HG03565 (cell line): Measurements from ENCODE around the gene ZC3H4.
"Not testable (repeated sequence)": the region's sequence is repeated elsewhere in the genome, so short reads cannot be mapped to it uniquely, and the experiment has no call there.

ENCODE experiments used
- ATAC-seq: cut with Tn5 transposase; IDR thresholded peaks from one replicate; pipeline ENCODE4 v1.9.1; 2021; ENCODE audit warnings: mild to moderate bottlenecking, moderate library complexity; ENCODE audit not compliant: unreplicated experiment

Gene ZC3H4

DNA sequence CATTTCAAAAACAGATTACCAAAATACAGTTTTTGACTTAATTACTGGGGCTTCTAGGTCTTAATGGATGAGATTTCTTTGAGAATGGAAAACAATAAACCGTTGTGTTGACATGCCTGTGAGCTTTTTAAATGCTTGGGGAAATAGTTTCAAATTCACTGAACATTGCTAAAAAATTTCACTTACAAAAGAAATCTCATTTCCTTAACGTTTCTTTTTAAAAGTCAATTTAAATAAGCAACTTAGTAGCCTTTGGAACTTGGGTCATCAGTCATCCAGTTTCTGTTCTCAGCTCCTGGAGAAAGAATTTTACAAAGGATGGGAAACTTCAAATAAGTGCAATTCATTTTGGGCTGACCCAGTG lies 4.4 kb downstream of the ZC3H4 start:
- ATAC-seq, result no peak

DNA sequence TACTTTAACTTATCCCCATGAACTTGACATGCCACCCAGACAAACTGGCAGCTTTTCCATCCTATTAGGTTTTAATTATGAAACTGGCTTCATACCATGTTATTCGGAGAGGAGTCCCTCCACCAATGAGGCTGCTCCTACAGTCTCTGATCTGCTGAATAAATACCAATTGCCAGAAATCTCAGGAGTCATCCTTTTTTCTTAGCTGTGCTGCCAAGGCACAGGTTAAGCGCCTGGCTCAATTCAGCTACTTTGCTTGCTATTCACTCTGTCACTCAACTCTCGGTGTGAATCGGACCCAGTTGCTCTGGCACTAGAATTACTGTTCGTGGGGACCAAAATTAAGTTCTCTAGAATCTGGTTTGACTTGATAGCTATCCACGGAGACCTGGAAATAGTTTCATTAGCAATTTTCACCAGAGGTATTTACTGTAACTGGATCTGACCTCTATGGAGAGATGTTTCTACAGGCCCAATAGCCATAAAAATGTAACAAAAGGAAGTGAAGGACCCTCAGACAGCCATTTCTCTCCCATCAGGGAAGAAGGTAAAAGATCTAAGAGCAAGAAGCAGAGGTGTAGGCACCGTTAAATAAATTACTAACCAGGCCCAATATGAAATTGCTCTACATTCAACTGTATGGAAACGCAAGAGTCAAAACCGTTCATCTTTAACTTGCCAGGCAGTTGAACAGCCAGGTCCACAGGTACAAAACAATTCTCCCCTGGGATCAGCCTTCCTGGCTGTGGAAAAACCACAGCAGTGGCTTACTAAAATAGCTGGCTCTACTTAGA lies 5.4 kb downstream of the ZC3H4 start:
- ATAC-seq, result no peak

DNA sequence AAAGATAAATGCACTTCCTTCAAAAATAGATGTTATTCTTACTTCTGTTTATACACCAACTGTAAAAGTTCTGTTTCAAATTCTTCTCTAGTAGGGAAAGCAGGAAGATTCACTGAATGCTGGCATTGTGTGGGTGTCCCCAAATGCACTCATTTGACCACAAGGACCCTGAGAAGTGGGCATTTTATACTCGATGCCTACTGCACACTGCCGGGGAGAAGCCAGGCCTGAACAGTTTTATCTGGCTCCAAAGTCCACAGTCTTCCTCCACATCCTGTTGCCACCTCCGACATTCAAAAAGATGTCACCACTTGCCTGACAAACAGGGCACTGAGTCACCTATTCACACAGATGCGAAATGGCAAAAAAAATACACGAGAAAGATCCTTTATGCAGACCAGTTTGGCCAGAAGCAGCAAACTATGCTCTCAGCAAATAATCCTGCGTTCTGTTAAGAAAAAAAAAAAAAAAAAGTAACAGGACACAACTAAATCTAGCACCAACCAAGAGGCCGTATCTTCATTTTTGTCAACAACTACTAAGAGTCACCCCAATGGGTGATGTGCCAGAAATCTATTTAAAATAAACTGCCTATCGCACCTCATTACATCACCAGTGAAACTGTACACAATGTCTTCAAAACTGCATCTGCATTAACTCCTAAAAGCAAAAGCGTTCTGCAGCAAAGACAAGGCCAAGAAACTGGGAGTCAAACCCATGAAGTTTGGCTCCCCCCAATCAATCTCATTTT lies 6.2 kb downstream of the ZC3H4 start:
- no peak for ATAC-seq

DNA sequence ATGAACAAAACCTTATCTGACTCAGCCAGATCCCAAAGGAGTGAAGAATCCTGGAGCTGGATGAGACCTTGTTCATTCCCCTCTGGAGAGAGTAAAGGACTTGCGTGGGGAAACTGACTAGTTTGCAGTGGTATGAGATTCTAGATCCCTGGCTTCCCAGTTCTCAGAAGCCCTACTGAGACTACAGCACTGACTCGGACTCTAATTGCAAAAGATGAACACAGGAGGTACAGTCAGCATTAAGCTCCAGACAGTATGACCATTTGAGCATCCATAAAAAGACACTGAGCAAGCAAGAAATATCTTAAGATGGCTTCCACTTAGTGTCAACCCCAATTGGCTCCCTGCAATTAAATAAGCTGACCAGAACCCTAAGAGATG lies 6.8 kb downstream of the ZC3H4 start:
- ATAC-seq, result no peak

DNA sequence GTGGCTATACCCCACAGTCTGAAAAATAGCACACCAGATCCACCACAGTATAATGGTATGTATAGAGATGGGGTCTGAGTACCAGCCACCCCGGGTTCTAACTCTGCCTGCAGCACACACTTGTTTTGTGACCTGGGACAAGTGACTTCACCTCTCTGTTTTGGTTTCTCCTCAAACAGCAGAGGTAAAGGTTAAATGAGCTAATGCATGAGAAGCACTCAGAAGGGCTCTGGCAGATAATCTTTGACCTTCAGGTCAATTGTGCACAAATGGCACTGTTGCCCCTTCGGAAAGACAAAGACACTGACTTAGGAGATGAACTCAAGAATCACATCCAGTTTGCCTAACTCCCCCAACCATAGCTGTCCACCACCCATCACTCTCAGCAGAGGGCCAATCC lies 7.7 kb downstream of the ZC3H4 start:
- no peak for ATAC-seq

DNA sequence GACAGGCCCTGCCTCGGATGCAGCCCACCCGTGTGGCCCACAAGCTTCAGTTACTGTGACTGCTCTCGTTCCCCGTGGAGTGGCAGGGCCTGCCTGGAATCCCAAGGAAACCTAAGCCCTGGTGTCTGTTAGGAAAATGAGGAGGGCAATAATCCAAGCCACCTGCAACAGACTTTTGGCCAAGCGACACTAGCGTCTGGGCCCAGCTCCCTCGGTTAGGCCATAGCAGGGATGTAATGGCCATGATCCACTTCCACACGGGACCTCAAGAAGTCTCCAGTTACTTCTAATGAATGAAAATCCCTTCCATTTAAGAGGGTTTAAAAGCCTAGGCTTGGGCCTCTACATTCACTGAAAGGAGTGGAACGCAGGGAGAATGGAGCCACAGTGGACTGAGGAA lies 8.9 kb downstream of the ZC3H4 start:
- ATAC-seq, result no peak

DNA sequence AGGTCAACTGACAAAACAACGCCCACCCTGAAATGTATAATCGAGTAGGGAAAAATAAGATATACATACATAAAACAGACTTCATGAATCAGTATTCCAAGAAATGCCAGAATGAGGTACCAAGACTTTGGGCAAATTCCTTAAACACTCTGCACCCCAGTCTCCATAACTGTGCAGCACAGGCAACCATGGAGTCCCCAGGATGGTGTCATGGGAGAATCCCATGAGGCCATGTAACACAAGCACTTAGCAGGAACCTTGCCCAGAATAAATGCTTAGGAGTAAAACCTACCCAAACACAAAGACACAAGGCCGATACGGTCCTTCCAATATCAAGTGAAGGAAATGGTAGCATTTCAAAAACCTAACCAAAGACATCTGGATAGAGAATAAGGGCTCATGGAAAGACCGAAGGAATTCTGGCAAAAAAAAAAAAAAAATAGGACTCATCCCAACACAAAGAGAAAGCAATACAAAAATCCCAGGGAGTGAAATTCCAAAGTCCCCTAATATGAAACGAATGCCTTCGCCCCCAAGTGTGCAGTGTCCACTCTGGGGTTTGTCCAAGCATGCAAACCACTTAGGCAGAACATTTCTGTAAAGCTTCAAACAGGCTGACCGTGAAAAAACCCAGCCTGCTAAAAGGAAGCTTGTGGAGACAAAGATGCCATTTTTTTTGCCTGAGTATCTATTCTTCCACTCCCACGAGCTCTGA lies 11.1 kb downstream of the ZC3H4 start:
- no peak for ATAC-seq

DNA sequence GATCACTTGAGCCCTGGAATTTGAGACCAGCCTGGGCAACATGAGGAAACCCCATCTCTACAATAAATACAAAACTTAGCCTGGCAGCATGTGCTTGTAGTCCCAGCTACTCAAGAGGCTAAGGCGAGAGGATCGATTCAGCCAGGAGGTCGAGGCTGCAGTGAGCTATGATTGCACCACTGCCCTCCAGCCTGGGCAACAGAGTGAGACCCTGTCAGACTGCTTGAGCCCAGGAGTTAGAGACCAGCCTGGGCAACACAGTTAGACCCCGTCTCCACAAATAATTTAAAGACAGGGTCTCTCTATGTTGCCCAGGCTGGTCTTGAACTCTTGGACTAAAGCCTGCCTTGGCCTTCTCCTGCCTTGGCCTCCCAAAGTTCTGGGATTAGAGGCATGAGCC lies 12.5 kb downstream of the ZC3H4 start:
- not testable (repeated sequence) for ATAC-seq

DNA sequence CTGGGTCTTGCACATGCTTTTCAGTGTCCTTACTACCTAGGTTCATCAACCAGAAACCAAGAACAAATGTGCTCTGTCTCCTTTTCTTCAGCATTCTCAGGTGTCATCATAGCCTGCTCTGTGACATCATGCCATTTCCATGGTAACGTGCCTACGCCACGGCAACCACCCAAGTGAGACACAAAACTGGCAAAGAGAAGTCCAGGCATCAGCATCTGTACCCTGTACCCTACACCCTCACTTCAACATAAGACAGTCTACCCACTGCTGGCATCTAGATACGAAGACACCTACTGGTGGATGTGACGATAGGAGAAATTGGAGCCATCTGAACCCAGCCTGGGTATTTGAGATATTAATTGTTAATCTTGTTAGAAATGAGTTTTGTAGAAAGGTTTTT lies 13.3 kb downstream of the ZC3H4 start:
- no peak for ATAC-seq

DNA sequence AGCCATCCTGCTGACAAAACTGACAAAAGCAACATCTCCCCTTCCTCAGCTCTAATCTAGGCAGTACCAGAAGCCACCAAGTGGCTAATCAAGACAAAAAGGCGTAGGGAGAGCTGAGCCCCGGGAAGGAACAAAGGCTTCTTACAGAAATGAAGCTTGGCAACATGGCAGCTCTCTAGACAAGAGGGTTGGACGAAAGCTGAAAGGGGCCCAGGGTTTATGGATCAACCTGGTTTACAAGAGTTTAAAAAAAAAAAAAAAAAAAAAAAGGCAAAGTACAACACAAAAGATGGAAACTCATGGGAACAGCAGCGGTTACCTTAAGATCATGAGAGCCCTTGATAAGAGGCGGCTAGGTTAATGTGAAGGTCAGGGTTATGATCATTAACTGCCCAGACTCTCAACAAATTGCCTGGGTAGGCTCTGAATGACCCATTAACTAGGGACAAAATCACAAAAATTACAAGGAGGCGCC lies 14.0 kb downstream of the ZC3H4 start:
- no peak for ATAC-seq

DNA sequence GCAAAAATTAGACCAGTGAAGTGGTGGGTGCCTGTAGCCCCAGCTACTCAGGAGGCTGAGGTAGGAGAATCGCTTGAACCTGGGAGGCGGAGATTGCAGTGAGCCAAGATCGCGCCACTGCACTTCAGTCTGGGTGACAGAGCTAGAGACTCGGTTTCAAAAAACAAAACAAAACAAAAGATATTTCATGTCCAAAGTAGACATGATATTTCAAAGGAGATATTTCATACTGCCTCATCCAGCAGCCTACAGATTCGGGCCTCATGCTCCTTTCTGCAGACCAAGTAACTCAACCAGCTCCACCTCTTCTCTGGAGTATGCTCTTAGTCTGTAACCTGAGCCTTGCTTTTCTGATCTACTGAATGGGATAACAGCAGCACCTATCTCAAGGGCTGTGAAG lies 15.0 kb downstream of the ZC3H4 start:
- no peak for ATAC-seq

DNA sequence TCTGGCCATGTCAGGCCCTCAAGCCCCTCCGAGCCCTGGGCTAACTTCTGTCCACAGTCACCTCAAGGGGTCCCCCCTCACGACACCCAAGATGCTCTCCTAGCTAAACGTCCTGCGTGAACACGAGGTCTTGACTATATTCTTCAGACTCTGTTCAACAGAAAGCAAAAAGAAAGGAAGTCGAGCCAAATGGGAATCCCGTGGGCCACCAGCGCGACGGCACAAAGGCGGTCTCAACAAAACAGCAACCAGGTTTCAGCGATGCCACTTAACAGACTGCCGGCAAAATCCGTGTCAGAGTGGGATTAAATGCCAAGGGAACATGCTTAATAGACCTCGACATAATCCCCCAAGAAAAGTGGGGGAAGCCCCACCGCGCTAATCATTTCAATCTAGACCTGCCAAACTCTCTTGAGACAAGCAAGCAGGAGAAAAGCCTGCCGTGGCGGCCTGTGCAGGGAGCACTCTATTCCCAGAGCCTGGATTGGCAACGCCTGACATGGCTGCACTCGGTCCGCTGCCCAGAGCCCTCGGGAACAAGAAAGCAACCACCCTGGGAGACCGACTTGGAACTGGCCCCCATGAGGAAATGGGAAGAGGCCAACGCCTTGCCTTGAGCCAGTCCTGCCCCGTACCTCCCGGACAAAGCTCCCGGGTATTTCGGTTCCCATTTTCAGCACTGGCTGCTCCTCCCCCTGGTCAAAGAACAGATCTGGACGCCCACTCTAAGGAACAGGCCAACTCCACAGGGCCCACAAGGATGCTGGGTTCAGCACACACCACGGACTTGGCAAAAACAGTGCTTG lies 16.0 kb downstream of the ZC3H4 start:
- no peak for ATAC-seq

DNA sequence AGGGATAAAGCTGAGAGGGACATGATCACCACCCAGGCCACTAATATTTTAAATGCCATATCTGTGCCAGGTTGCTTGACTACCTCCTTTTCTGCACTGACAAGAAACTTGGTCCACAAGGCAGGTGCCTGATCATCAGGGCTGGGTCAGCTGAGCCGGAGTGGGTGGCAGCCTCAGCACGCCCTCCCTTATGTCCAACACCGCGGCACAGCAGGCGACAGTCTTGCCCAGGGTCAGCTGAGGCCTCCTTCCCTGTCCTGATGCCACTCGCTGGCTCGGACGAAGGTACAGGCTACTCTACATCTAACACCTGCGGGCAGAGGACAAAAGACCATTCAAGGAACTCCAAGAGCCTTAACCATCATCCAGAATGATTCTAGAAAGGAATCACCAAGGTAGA lies 16.9 kb downstream of the ZC3H4 start:
- no peak for ATAC-seq

DNA sequence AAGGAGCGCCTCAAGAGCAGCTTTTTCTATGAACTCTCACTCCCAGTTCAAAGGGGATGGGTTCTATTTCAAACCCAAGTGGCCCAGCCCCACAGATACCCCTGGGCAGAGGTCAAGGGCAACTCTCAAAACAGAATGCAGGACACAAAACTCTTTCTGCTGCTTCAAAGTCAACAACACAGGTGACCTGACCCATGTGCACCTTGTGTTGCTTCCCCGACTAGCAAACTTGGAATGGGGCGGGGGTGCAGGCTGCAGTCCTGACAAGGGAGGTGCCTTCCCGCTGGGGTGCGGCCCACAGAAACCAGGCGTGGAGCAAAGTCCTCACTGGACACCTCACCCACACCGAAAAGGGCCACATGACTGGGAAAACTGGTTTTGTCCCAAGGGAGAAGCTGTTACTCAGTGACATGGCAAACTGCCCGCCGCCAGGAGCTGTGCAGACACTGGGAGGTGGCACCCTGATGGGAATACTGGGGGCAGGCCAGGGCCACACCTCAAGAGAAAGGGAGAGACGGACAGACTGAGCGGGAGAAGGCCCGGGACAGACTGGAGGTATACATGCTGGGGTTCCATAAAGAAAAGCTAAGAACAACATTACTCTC lies 17.4 kb downstream of the ZC3H4 start:
- ATAC-seq, result no peak

DNA sequence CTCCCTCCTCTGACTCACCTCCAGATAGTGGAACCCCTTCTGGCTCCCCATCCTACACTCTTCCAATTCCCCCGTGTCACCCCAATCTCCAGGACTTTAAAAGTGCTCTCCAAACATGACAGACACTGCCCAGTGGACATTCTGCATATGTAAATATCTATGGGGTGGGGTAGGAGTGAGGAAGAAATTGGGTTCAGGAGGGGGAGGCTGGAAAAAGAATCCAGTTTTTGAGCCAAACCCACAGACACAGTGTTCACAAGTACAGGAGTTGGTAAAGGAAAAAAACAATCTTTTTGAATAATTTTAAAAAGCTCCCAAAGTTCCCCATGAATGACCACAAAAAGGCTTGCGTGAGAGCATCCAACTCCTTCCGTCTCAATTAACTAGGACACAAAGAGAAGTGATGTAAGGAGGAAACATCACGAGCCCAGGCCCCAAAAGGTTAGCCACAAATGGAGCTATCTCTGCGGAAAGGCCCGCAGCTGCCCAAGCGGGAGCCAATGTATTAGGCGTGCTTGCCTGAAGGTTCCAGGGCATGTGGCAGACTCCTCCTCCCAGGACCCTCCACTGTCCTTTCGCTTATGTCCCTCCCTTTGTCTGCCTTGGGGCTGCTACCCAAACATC lies 18.0 kb downstream of the ZC3H4 start:
- ATAC-seq, result no peak

DNA sequence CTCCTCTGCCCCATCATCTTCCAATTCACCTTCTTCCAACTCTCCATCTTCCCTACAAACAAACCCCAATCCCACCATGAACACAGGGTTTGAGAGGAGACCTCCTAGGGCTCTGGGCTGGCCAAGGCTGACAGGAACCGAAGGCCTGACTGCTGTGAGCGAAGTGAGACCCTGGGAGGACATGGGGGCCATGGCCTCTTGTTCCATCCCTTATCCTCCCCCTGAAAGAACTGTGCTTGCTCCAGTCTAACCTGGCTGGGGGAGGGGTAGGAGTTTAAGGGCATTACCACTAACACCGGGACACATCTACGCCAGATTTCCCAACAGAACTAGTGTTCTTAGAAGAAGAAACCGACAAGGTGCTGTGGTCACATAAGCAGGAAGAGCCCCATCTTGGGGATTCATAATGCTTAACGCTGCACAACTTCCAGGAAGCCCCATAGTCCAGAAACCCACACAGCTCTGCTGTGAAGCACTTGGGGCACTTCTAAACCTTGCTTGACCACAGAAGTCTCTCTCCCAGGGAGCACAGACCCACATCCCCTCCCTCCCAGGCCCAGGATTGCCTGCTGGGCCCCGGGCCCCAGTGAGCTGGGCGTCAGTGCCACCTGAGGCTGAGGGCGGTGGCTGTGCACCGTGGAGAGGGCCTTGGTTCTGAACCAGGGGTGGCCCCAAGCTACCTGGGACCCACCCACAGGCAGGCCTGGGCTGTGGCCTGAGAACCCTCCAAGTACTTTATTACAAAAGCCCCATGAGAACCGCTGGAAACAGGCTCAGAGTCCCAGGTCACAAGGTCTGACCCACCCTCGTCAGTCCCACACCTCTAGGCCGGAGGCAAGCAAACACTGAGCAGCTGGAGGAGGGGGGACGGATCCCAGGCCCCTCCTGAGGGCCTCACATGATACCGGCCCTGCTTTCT lies 18.8 kb downstream of the ZC3H4 start:
- no peak for ATAC-seq

DNA sequence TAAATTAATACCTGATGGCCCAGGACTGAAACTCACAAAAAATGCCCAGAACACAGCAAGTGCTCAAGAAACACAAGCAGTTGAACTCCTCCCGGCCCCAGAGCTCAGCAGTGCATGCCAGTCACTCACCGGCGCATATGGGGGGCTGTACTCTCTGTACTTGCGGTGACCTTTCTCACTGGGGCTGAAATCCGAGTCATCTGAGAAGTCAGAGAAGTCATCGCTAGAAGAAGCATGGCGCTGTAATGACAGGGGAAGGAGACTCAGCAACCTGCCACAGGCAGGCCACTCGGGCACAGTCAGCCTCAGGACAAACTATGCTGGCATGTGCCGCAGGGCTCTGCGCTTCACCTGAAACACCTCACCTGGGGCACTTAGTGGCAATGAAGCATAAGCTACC lies 19.7 kb downstream of the ZC3H4 start:
- ATAC-seq, result peak; percentile 43

DNA sequence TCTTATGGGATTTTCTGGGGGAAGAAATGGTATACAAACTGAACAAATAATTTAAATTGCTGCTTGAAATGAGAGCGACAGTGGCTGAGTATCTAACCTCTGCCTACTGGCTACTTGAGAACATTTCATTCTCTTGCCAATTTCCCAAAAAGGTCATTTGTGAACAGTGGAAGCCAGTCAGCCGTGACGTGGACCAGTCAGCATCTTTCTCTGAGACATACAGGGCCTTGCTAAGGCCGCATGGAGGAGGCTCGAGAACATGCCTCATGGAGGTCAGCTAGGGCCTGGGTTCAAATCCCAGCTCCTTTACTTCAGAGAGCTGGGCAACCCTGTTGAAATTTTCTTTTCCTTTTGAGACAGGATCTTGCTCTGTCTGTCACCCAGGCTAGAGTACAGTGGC lies 20.3 kb downstream of the ZC3H4 start:
- no peak for ATAC-seq

DNA sequence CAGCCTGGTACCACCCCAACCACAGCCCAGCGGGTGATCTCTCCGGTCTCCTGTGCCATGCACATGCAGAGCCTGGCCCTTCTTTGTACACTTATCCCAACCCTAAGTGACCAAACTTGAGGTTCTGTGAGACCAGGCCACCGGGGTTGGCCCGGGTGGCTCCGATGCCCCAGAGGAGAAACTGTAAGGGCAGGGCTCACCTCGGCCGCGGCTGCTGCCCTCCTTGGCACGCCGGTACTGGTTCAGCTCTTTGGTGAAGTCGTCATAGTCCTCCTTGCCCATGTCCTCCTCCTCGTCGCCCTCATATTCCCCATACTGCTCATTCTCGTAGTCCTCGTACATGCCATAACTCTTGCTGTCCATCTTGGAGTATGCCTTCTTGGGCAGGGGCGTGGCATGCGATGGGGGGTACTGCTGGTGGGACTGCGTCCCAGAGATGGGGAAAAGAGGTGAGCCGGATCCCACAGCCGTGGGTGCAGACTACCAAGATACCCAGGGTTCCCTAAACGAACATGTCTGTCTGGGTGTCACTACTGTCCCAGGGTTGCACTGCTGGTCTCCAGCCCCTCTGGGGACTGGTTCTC lies 23.7 kb downstream of the ZC3H4 start:
- ATAC-seq, result no peak
